IMR-90 (cell line): ENCODE data around the gene PLD6. TPM values are rescaled to one million over a fixed set of nuclear protein-coding genes. Genes with fewer than 3 reads are reported as not detected.

ENCODE experiments used
- ATAC-seq: fragments of 200-7000 bp; cut with Tn5 transposase; 2 replicates; pipeline ENCODE4 v1.9.1; 2020; ENCODE audit warnings: low read depth, mild to moderate bottlenecking, moderate library complexity
- BruUV-seq: library from RNA; stranded (reverse); fragments of 400-500 nt; replicated peaks from 2 replicates; lab custom pipeline; 2021; lab: Mats Ljungman, UMichigan
- CTCF ChIA-PET: fragments of 300-600 bp; formaldehyde crosslinking; extraction: SDS; loops from one replicate; lab custom pipeline; 2021; ENCODE audit warnings: antibody characterized with exemption; lab: Yijun Ruan, JAX
- POLR2A ChIA-PET: fragments of 300-600 bp; sonication (Branson Sonifier 250); formaldehyde crosslinking; loops from one replicate; lab custom pipeline; 2022; ENCODE audit warnings: antibody characterized with exemption; ENCODE audit not compliant: unreplicated experiment; lab: Charles Lee
- DNase-seq: peaks from one replicate; pipeline ENCODE4 v3.0.0; 2013
- H2AFZ ChIP-seq: replicated peaks from 2 replicates; pipeline ENCODE3; 2013; ENCODE audit warnings: low read length, mild to moderate bottlenecking; ENCODE audit not compliant: poor library complexity
- H2AK5ac ChIP-seq: 2 replicates; pipeline ENCODE4 v1.6.1; 2013; ENCODE audit warnings: low read depth, low read length, inconsistent platforms
- H2AK9ac ChIP-seq: replicated peaks from 2 replicates; pipeline ENCODE3; 2013; ENCODE audit warnings: mild to moderate bottlenecking, low read depth, low read length, moderate library complexity; ENCODE audit not compliant: poor library complexity
- H2BK120ac ChIP-seq: 2 replicates; pipeline ENCODE4 v1.6.1; 2013; ENCODE audit warnings: low read depth, low read length, inconsistent platforms
- H2BK15ac ChIP-seq: 3 replicates; pipeline ENCODE4 v1.6.1; 2013; ENCODE audit warnings: low read depth, low read length, inconsistent platforms
- H2BK20ac ChIP-seq: 2 replicates; pipeline ENCODE4 v1.6.1; 2013; ENCODE audit warnings: low read depth, mild to moderate bottlenecking, inconsistent platforms, low read length, moderate library complexity
- H2BK5ac ChIP-seq: 2 replicates; pipeline ENCODE4 v1.6.1; 2013; ENCODE audit warnings: mild to moderate bottlenecking, low read depth, low read length, inconsistent platforms; ENCODE audit not compliant: poor library complexity, severe bottlenecking
- H3K14ac ChIP-seq: replicated peaks from 2 replicates; pipeline ENCODE4 v1.6.1; 2013; ENCODE audit warnings: low read depth, low read length, inconsistent platforms
- H3K18ac ChIP-seq: 2 replicates; pipeline ENCODE4 v1.6.1; 2013; ENCODE audit warnings: low read depth, low read length, control low read depth
- H3K23ac ChIP-seq: 2 replicates; pipeline ENCODE4 v1.6.1; 2013; ENCODE audit warnings: low read depth, low read length, inconsistent platforms
- H3K27ac ChIP-seq: 2 replicates; pipeline ENCODE4 v1.5.1; 2013; ENCODE audit warnings: mild to moderate bottlenecking, control low read depth, low read length; ENCODE audit not compliant: insufficient read depth
- H3K27me3 ChIP-seq: 2 replicates; pipeline ENCODE4 v1.6.1; 2013; ENCODE audit warnings: low read length; ENCODE audit not compliant: control insufficient read depth, insufficient read depth
- H3K36me3 ChIP-seq: 2 replicates; pipeline ENCODE4 v1.6.1; 2013; ENCODE audit warnings: low read length, mixed read lengths; ENCODE audit not compliant: control insufficient read depth, insufficient read depth
- H3K4ac ChIP-seq: 2 replicates; pipeline ENCODE4 v1.6.1; 2013; ENCODE audit warnings: low read depth, low read length, inconsistent platforms
- H3K4me1 ChIP-seq: 2 replicates; pipeline ENCODE4 v1.6.1; 2013; ENCODE audit warnings: low read length, mixed read lengths; ENCODE audit not compliant: control insufficient read depth, insufficient read depth
- H3K4me2 ChIP-seq: 2 replicates; pipeline ENCODE4 v1.6.1; 2013; ENCODE audit warnings: low read depth, mild to moderate bottlenecking, control low read depth, low read length, moderate library complexity
- H3K4me3 ChIP-seq: 2 replicates; pipeline ENCODE4 v1.5.1; 2013; ENCODE audit warnings: low read depth, mild to moderate bottlenecking, control low read depth, low read length, moderate library complexity; ENCODE audit not compliant: insufficient read depth
- H3K56ac ChIP-seq: 2 replicates; pipeline ENCODE4 v1.6.1; 2013; ENCODE audit warnings: low read length, inconsistent platforms; ENCODE audit not compliant: insufficient read depth; ENCODE audit errors: extremely low read depth
- H3K79me1 ChIP-seq, 2 experiments: 2 replicates each; pipeline ENCODE4 v1.6.1; 2013; ENCODE audit warnings: low read length in 2 of 2, inconsistent platforms in 1 of 2, low read depth in 1 of 2
- H3K9ac ChIP-seq: 2 replicates; pipeline ENCODE4 v1.6.1; 2013; ENCODE audit warnings: low read depth, low read length, control low read depth
- H3K9me1 ChIP-seq: 2 replicates; pipeline ENCODE4 v1.6.1; 2013; ENCODE audit warnings: low read length, inconsistent platforms; ENCODE audit not compliant: insufficient read depth
- H3K9me3 ChIP-seq: 2 replicates; pipeline ENCODE4 v1.6.1; 2013; ENCODE audit warnings: low read length; ENCODE audit not compliant: control insufficient read depth, insufficient read depth
- H4K20me1 ChIP-seq: 2 replicates; pipeline ENCODE4 v1.6.1; 2013; ENCODE audit warnings: low read length, inconsistent platforms; ENCODE audit not compliant: insufficient read depth
- H4K5ac ChIP-seq: 2 replicates; pipeline ENCODE4 v1.6.1; 2013; ENCODE audit warnings: mild to moderate bottlenecking, low read depth, low read length, control low read depth
- H4K8ac ChIP-seq, 2 experiments: 2 replicates each; pipeline ENCODE4 v1.6.1; 2013; ENCODE audit warnings: low read depth in 2 of 2, low read length in 2 of 2, control low read depth in 1 of 2, inconsistent platforms in 1 of 2
- H4K91ac ChIP-seq: 2 replicates; pipeline ENCODE4 v1.6.1; 2013; ENCODE audit warnings: low read depth, low read length, inconsistent platforms; ENCODE audit not compliant: insufficient read depth
- BHLHE40 ChIP-seq: fragments of 150-350 bp; IDR thresholded peaks from 2 replicates; pipeline ENCODE4 v1.6.1; 2016; ENCODE audit warnings: mild to moderate bottlenecking, low read depth, low read length
- CEBPB ChIP-seq: IDR thresholded peaks from 2 replicates; pipeline ENCODE4 v1.6.1; 2012; ENCODE audit warnings: low read depth, low read length, improper control_type of control experiment
- CHD1 ChIP-seq: IDR thresholded peaks from 2 replicates; pipeline ENCODE4 v1.6.1; 2012; ENCODE audit warnings: low read depth, low read length, improper control_type of control experiment
- ELK1 ChIP-seq: fragments of 150-350 bp; IDR thresholded peaks from 2 replicates; pipeline ENCODE4 v1.6.1; 2016; ENCODE audit warnings: low read depth, mild to moderate bottlenecking, low read length, moderate library complexity, borderline replicate concordance
- FOS ChIP-seq: fragments of 150-350 bp; IDR thresholded peaks from 2 replicates; pipeline ENCODE4 v1.6.1; 2016; ENCODE audit warnings: low read depth, low read length
- MAFK ChIP-seq: IDR thresholded peaks from 2 replicates; pipeline ENCODE4 v1.6.1; 2012; ENCODE audit warnings: low read depth, low read length, improper control_type of control experiment
- MAZ ChIP-seq: IDR thresholded peaks from 2 replicates; pipeline ENCODE4 v1.6.1; 2012; ENCODE audit warnings: low read depth, mild to moderate bottlenecking, low read length, improper control_type of control experiment, moderate library complexity, borderline replicate concordance
- MXI1 ChIP-seq: IDR thresholded peaks from 2 replicates; pipeline ENCODE4 v1.6.1; 2012; ENCODE audit warnings: low read depth, mild to moderate bottlenecking, low read length, moderate library complexity, borderline replicate concordance
- NFE2L2 ChIP-seq: fragments of 150-350 bp; IDR thresholded peaks from 2 replicates; pipeline ENCODE4 v1.6.1; 2016; ENCODE audit warnings: low read depth, mild to moderate bottlenecking, low read length
- POLR2A ChIP-seq: IDR thresholded peaks from 2 replicates; pipeline ENCODE4 v1.6.1; 2012; ENCODE audit warnings: mild to moderate bottlenecking, low read depth, low read length
- RAD21 ChIP-seq: IDR thresholded peaks from 2 replicates; pipeline ENCODE4 v1.6.1; 2012; ENCODE audit warnings: low read length, improper control_type of control experiment
- RCOR1 ChIP-seq: IDR thresholded peaks from 2 replicates; pipeline ENCODE4 v1.6.1; 2012; ENCODE audit warnings: mild to moderate bottlenecking, low read length, improper control_type of control experiment; ENCODE audit not compliant: insufficient replicate concordance
- RFX5 ChIP-seq: IDR thresholded peaks from 2 replicates; pipeline ENCODE4 v1.8.0; 2012; ENCODE audit warnings: low read depth, mild to moderate bottlenecking, low read length, moderate library complexity
- SMC3 ChIP-seq: fragments of 150-350 bp; IDR thresholded peaks from 2 replicates; pipeline ENCODE4 v1.6.1; 2016; ENCODE audit warnings: low read depth, mild to moderate bottlenecking, antibody characterized with exemption, low read length, moderate library complexity
- WGBS, 2 experiments: methylation state at CpG; one replicate each; pipeline versions ENCODE4 v1.1.5 to v1.1.7; 2013; ENCODE audit warnings: missing lambda C conversion rate in 2 of 2; ENCODE audit not compliant: insufficient read length in 1 of 2; ENCODE audit errors: extremely low coverage in 2 of 2; 5-methylcytosine and 5-hydroxymethylcytosine counted together
- dilution Hi-C: fragments of 300-500 bp; cut with HindIII; formaldehyde crosslinking; loops from one replicate; pipeline ENCODE4 v1.14.3; 2018; ENCODE audit warnings: low sequenced_read_pairs; ENCODE audit not compliant: unreplicated experiment
- in situ Hi-C: fragments of 300-500 bp; cut with MboI; formaldehyde crosslinking; loops from 3 replicates; pipeline ENCODE4 v1.14.3; 2019; ENCODE audit warnings: low sequenced_read_pairs, inconsistent platforms, mixed read lengths
- intact Hi-C: fragments of 100-400 bp; cut with micrococcal nuclease; formaldehyde crosslinking; loops from 2 replicates; pipeline ENCODE4 v1.10.0; 2022
- polyA plus RNA-seq, 3 experiments: library from polyadenylated mRNA; depleted of rRNA; stranded (reverse); fragments of >200 nt; gene quantifications; 2 replicates each; pipeline ENCODE4 v1.2.3, GENCODE V29; 2012; ENCODE audit warnings: low replicate concordance in 1 of 3
- total RNA-seq: library from RNA; depleted of rRNA; stranded (reverse); fragments of >200 nt; gene quantifications from 2 replicates; pipeline ENCODE4 v1.2.3, GENCODE V29; 2012
- TF ChIP-seq, protein P1 (sequence below): conservative IDR thresholded peaks from 2 replicates; pipeline ENCODE4 v1.5.1; 2012; ENCODE audit warnings: mild to moderate bottlenecking, low read depth, low read length, improper control_type of control experiment

PLD6 gene
- total and polyA plus RNA-seq, 2 of the 4 experiments (the other 2 are of a cell fraction): 1.1 to 1.5 TPM

DNA sequence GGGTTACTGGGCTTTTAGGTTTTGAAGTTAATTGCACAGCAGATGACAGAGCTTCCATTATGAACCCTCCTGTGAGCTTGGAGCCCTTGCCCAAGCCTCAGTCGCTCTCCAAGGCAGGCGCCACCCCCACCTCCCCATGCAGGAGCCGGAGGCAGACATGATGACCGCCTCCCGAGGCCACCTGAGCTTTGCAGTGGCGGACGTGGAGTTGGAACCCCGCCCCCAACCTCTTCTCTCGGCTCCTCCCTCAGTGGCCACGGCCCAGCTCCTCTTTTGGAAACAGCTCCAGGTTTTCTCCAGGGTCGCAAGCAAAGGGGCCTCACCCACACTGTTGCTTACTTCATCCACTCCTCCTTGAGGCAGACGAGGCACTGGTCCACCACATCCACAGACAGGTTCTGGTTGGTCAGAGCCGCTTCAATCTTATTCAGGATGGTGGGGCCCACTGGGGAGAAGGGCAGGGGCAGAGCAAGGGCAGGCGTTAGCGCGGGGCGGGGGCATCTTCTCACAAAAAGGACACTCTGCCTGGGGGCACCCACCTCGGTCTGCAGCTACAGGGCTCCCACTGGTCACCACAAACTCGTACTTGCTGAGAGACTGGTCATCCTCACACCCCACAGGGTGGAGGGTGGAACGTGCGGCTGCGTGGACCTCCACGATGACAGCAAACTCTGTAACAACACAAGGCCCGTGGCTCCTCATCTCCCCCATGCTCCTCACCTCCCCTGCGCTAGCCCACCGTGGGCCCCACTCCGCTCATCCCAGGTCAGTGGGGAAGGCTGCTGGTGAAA lies 8.7 kb upstream of the PLD6 start:
- Histone ChIP-seq H3K4me3 (no peak overlapping the region), H2BK5ac (no peak overlapping the region), H3K9me1 (peaks cover 7% of the 10 kb centered on the region; the same call in 1 of the 2 replicates), H2BK20ac (no peak overlapping the region), H2BK15ac (no peak overlapping the region), H3K56ac (no peak overlapping the region), H2AK9ac (no peak overlapping the region), H3K18ac (no peak overlapping the region), H3K79me1 (peaks cover 0 to 25% of the 10 kb centered on the region in 2 experiments; a peak in 2 of 4 replicates), H3K4me2 (no peak overlapping the region), H3K14ac (no peak overlapping the region), H4K5ac (no peak overlapping the region), H3K23ac (no peak overlapping the region), H3K9me3 (no peaks in the 10 kb centered on the region), H3K4ac (no peak overlapping the region), H4K8ac (no peak overlapping the region), H2AK5ac (no peak overlapping the region), H3K4me1 (no peaks in the 10 kb centered on the region), H3K27ac (no peak overlapping the region), H2AFZ (no peak overlapping the region), H4K91ac (no peak overlapping the region), H3K9ac (no peak overlapping the region), H3K36me3 (peaks cover 69% of the 10 kb centered on the region), H4K20me1 (peaks cover 8% of the 10 kb centered on the region), H3K27me3 (no peaks in the 10 kb centered on the region), H2BK120ac (no peak overlapping the region)
- TF ChIP-seq ELK1 (no peak), MXI1 (no peak), SMC3 (no peak), NFE2L2 (no peak), CEBPB (no peak), CHD1 (no peak), FOS (no peak), RCOR1 (no peak), POLR2A (no peak), MAFK (no peak), RAD21 (no peak), MAZ (no peak), RFX5 (no peak), BHLHE40 (no peak)
- TF ChIP-seq, protein P1, sequence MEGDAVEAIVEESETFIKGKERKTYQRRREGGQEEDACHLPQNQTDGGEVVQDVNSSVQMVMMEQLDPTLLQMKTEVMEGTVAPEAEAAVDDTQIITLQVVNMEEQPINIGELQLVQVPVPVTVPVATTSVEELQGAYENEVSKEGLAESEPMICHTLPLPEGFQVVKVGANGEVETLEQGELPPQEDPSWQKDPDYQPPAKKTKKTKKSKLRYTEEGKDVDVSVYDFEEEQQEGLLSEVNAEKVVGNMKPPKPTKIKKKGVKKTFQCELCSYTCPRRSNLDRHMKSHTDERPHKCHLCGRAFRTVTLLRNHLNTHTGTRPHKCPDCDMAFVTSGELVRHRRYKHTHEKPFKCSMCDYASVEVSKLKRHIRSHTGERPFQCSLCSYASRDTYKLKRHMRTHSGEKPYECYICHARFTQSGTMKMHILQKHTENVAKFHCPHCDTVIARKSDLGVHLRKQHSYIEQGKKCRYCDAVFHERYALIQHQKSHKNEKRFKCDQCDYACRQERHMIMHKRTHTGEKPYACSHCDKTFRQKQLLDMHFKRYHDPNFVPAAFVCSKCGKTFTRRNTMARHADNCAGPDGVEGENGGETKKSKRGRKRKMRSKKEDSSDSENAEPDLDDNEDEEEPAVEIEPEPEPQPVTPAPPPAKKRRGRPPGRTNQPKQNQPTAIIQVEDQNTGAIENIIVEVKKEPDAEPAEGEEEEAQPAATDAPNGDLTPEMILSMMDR: no peak
- DNase-seq: no peak
- no TSS peak for BruUV-seq
- no peak for ATAC-seq
- intact Hi-C loops: no loop called here
- POLR2A ChIA-PET: no interaction called here
- dilution Hi-C loops: no loop called here
- CTCF ChIA-PET: no interaction called here
- 86% methylated on average over 6 of the region's 27 CpGs; no CpG with 5 or more reads in 1 of the 2 experiments for WGBS, 2 experiments
- in situ Hi-C loops: no loop called here
